ENCODE measurements around the gene HSPA12B. TPM values are rescaled to one million over a fixed set of nuclear protein-coding genes. Genes with fewer than 3 reads are reported as not detected.

Gene HSPA12B
- total RNA-seq, 1 experiment from 2014 or later = not detected

DNA sequence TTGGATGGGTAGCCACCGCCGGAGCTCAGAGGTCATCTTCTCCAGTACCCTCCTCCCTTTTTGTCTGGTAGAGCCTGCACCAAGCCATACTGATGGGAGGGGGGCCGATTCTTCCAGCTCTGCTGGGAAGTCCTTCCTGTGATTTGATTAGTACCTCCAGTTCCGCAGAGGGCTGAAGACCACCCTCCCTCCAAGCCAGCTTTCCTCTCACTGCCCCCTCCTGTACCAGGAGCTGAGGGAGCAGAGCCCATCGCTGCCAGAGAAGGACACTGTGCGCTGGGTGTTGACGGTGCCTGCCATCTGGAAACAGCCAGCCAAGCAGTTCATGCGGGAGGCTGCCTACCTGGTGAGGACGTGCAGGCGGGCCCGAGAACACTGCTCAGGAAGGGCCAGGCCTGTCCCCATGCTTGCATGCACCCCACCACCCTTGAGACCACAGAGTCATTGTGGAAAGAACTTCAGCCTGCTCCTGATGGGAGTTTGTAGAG lies 13.2 kb downstream of the HSPA12B start:
- intact Hi-C loops (cut with micrococcal nuclease; ENCODE audit: unreplicated experiment) = no loop called here
- POLR2A ChIA-PET (ENCODE audit: low non-redundant PET) = no interaction called here
- no peak for DNase-seq (ENCODE audit: low spot score)
- no TSS peak for BruUV-seq (replicated peaks)
- H3K36me3 ChIP-seq (ENCODE audit: insufficient read depth, low read length, poor library complexity, severe bottlenecking) = no peaks in the 10 kb centered on the region
- no peak overlapping the region for H3K4me3 ChIP-seq (ENCODE audit: low read depth, low read length, poor library complexity, severe bottlenecking)
- CTCF ChIA-PET = no interaction called here
- H3K27ac ChIP-seq (ENCODE audit: low read depth, low read length, poor library complexity, severe bottlenecking) = no peak overlapping the region
- TF ChIP-seq EZH2 (IDR thresholded peaks at IDR 0.05; ENCODE audit: borderline replicate concordance, low read depth, low read length, poor library complexity, severe bottlenecking) = no peak
- TF ChIP-seq, protein P1, sequence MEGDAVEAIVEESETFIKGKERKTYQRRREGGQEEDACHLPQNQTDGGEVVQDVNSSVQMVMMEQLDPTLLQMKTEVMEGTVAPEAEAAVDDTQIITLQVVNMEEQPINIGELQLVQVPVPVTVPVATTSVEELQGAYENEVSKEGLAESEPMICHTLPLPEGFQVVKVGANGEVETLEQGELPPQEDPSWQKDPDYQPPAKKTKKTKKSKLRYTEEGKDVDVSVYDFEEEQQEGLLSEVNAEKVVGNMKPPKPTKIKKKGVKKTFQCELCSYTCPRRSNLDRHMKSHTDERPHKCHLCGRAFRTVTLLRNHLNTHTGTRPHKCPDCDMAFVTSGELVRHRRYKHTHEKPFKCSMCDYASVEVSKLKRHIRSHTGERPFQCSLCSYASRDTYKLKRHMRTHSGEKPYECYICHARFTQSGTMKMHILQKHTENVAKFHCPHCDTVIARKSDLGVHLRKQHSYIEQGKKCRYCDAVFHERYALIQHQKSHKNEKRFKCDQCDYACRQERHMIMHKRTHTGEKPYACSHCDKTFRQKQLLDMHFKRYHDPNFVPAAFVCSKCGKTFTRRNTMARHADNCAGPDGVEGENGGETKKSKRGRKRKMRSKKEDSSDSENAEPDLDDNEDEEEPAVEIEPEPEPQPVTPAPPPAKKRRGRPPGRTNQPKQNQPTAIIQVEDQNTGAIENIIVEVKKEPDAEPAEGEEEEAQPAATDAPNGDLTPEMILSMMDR (conservative IDR thresholded peaks at IDR 0.05; ENCODE audit: low read depth, low read length) = no peak
- H3K27me3 ChIP-seq (replicated peaks; ENCODE audit: insufficient read depth, low read depth, low read length, poor library complexity) = no peaks in the 10 kb centered on the region
- H3K9me3 ChIP-seq (ENCODE audit: low read depth, low read length, poor library complexity, severe bottlenecking) = no peaks in the 10 kb centered on the region
- H3K4me1 ChIP-seq (ENCODE audit: insufficient read depth, low read length, poor library complexity, severe bottlenecking) = no peaks in the 10 kb centered on the region

DNA sequence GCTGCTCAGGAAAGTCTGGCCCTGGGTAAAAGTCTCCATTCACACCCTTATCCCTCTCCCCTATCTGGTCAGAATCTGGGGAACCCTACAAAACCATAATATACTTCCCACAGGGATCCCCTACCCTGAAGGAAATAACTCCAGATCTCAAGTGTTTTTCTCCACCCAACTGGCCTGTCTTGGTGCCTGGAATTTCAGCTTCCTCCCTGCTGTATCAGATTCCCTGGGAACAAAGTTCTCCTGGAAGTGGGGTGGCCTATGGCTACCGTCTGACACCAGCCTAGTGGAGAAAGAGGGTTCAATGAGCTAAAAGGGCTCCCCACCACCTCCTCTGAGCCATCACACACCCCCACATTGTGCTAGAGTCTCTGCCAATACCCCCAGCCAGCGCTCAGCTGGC lies 15.0 kb downstream of the HSPA12B start:
- BruUV-seq (replicated peaks) = no TSS peak
- POLR2A ChIA-PET (ENCODE audit: low non-redundant PET) = no interaction called here
- CTCF ChIA-PET = no interaction called here
- no peak overlapping the region for H3K27ac ChIP-seq (ENCODE audit: low read depth, low read length, poor library complexity, severe bottlenecking)
- H3K27me3 ChIP-seq (replicated peaks; ENCODE audit: insufficient read depth, low read depth, low read length, poor library complexity) = no peaks in the 10 kb centered on the region
- intact Hi-C loops (cut with micrococcal nuclease; ENCODE audit: unreplicated experiment) = no loop called here
- no peaks in the 10 kb centered on the region for H3K4me1 ChIP-seq (ENCODE audit: insufficient read depth, low read length, poor library complexity, severe bottlenecking)
- DNase-seq (ENCODE audit: low spot score) = no peak
- no peak for TF ChIP-seq EZH2 (IDR thresholded peaks at IDR 0.05; ENCODE audit: borderline replicate concordance, low read depth, low read length, poor library complexity, severe bottlenecking)
- TF ChIP-seq, protein P1 (conservative IDR thresholded peaks at IDR 0.05; ENCODE audit: low read depth, low read length) = no peak
- H3K36me3 ChIP-seq (ENCODE audit: insufficient read depth, low read length, poor library complexity, severe bottlenecking) = no peaks in the 10 kb centered on the region
- no peaks in the 10 kb centered on the region for H3K9me3 ChIP-seq (ENCODE audit: low read depth, low read length, poor library complexity, severe bottlenecking)
- H3K4me3 ChIP-seq (ENCODE audit: low read depth, low read length, poor library complexity, severe bottlenecking) = no peak overlapping the region

DNA sequence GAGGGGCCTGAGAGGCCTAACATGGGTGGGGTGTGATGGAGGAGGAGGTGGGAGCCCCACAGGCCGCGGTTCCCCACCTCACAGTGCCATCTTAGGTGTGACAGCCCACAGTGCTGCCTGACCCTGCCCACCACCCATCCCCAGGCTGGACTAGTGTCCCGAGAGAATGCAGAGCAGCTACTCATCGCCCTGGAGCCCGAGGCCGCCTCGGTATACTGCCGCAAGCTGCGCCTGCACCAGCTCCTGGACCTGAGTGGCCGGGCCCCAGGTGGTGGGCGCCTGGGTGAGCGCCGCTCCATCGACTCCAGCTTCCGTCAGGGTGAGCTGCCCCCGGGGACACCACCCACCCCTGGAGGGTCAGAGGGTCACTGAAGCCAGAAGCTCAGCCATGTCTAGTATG lies 15.6 kb downstream of the HSPA12B start:
- no peak overlapping the region for H3K27ac ChIP-seq (ENCODE audit: low read depth, low read length, poor library complexity, severe bottlenecking)
- H3K4me3 ChIP-seq (ENCODE audit: low read depth, low read length, poor library complexity, severe bottlenecking) = no peak overlapping the region
- H3K27me3 ChIP-seq (replicated peaks; ENCODE audit: insufficient read depth, low read depth, low read length, poor library complexity) = no peaks in the 10 kb centered on the region
- BruUV-seq (replicated peaks) = no TSS peak
- POLR2A ChIA-PET (ENCODE audit: low non-redundant PET) = no interaction called here
- no peak for TF ChIP-seq EZH2 (IDR thresholded peaks at IDR 0.05; ENCODE audit: borderline replicate concordance, low read depth, low read length, poor library complexity, severe bottlenecking)
- TF ChIP-seq, protein P1 (conservative IDR thresholded peaks at IDR 0.05; ENCODE audit: low read depth, low read length) = no peak
- intact Hi-C loops (cut with micrococcal nuclease; ENCODE audit: unreplicated experiment) = no loop called here
- CTCF ChIA-PET = no interaction called here
- no peaks in the 10 kb centered on the region for H3K9me3 ChIP-seq (ENCODE audit: low read depth, low read length, poor library complexity, severe bottlenecking)
- H3K36me3 ChIP-seq (ENCODE audit: insufficient read depth, low read length, poor library complexity, severe bottlenecking) = no peaks in the 10 kb centered on the region
- no peak for DNase-seq (ENCODE audit: low spot score)
- H3K4me1 ChIP-seq (ENCODE audit: insufficient read depth, low read length, poor library complexity, severe bottlenecking) = no peaks in the 10 kb centered on the region

Measured in A673 (cell line).